ENCODE data around the gene TNXB.
"Not testable (repeated sequence)": the region's sequence is repeated elsewhere in the genome, so short reads cannot be mapped to it uniquely, and the experiment has no call there.

The TNXB gene

GRCh38 chr6:32069878-32070515 lies 39.1 kb downstream of the TNXB start:
- no peak for TF ChIP-seq CTCF (IDR thresholded peaks at IDR 0.05; ENCODE audit: low read depth, low read length)
- no peak for DNase-seq (ENCODE audit: extremely low read depth, low read depth)

GRCh38 chr6:32069460-32069859 lies 39.7 kb downstream of the TNXB start:
- no peak for DNase-seq (ENCODE audit: extremely low read depth, low read depth)
- TF ChIP-seq CTCF (IDR thresholded peaks at IDR 0.05; ENCODE audit: low read depth, low read length) = no peak

GRCh38 chr6:32068867-32069266 lies 40.3 kb downstream of the TNXB start:
- TF ChIP-seq CTCF (IDR thresholded peaks at IDR 0.05; ENCODE audit: low read depth, low read length) = no peak
- DNase-seq (ENCODE audit: extremely low read depth, low read depth) = no peak

GRCh38 chr6:32068315-32068714 lies 40.8 kb downstream of the TNXB start:
- DNase-seq (ENCODE audit: extremely low read depth, low read depth) = not testable (repeated sequence)

- DNase-seq (ENCODE audit: extremely low read depth, low read depth) = not testable (repeated sequence)
These were observed 41.6 kb downstream of the TNXB start for GRCh38 chr6:32067521-32067920.

GRCh38 chr6:32064706-32065105 lies 44.4 kb downstream of the TNXB start:
- no peak for TF ChIP-seq CTCF (IDR thresholded peaks at IDR 0.05; ENCODE audit: low read depth, low read length)
- no peak for DNase-seq (ENCODE audit: extremely low read depth, low read depth)

GRCh38 chr6:32060966-32061655 lies 48.0 kb downstream of the TNXB start:
- TF ChIP-seq CTCF (IDR thresholded peaks at IDR 0.05; ENCODE audit: low read depth, low read length) = no peak

GRCh38 chr6:32058511-32058963 lies 50.6 kb downstream of the TNXB start:
- no peak for DNase-seq (ENCODE audit: extremely low read depth, low read depth)
- TF ChIP-seq CTCF (IDR thresholded peaks at IDR 0.05; ENCODE audit: low read depth, low read length) = no peak

More at GRCh38 chr6:32060966-32061655, 48.0 kb downstream of the TNXB start:
- DNase-seq (ENCODE audit: extremely low read depth, low read depth) = no peak
